ENCODE data around the gene LRP4.

Gene LRP4

GRCh38 chr11:46850829-46851380, 67.4 kb downstream of the LRP4 start:
- no peak for DNase-seq (ENCODE audit: low read depth, low spot score)

GRCh38 chr11:46849631-46850030, 68.7 kb downstream of the LRP4 start:
- DNase-seq (ENCODE audit: low read depth, low spot score) = no peak

GRCh38 chr11:46846510-46846830, 71.9 kb downstream of the LRP4 start:
- no peak for DNase-seq (ENCODE audit: low read depth, low spot score)

- DNase-seq (ENCODE audit: low read depth, low spot score) = peak; percentile 76
Observed at GRCh38 chr11:46845740-46846509, 72.4 kb downstream of the LRP4 start, which contains the start of gene CKAP5. Gene CKAP5, minus strand, starts transcription at chr11:46846280. Its CDS starts 25,049 bp downstream, at chr11:46821231.

- DNase-seq (ENCODE audit: low read depth, low spot score) = peak; percentile 1
Observed at GRCh38 chr11:46845440-46845739, 73.0 kb downstream of the LRP4 start.

GRCh38 chr11:46840116-46840515, 78.2 kb downstream of the LRP4 start:
- no peak for DNase-seq (ENCODE audit: low read depth, low spot score)

- DNase-seq (ENCODE audit: low read depth, low spot score) = no peak
Observed at GRCh38 chr11:46838501-46838900, 79.8 kb downstream of the LRP4 start.

GRCh38 chr11:46837860-46838259, 80.5 kb downstream of the LRP4 start:
- DNase-seq (ENCODE audit: low read depth, low spot score) = no peak

- DNase-seq (ENCODE audit: low read depth, low spot score) = no peak
Observed at GRCh38 chr11:46836870-46837269, 81.5 kb downstream of the LRP4 start.

GRCh38 chr11:46836431-46836830, 81.9 kb downstream of the LRP4 start:
- DNase-seq (ENCODE audit: low read depth, low spot score) = no peak

- DNase-seq (ENCODE audit: low read depth, low spot score) = no peak
Observed at GRCh38 chr11:46835897-46836296, 82.5 kb downstream of the LRP4 start.

GRCh38 chr11:46834821-46835220, 83.5 kb downstream of the LRP4 start:
- no peak for DNase-seq (ENCODE audit: low read depth, low spot score)

GRCh38 chr11:46832511-46833214, 85.7 kb downstream of the LRP4 start:
- no peak for DNase-seq (ENCODE audit: low read depth, low spot score)

- no peak for DNase-seq (ENCODE audit: low read depth, low spot score)
Observed at GRCh38 chr11:46827995-46828394, 90.4 kb downstream of the LRP4 start.

- peak; percentile 52 for DNase-seq (ENCODE audit: low read depth, low spot score)
Observed at GRCh38 chr11:46826310-46827044, 91.9 kb downstream of the LRP4 start.

- no peak for DNase-seq (ENCODE audit: low read depth, low spot score)
Observed at GRCh38 chr11:46808799-46809431, 109.4 kb downstream of the LRP4 start.

Measured in activated CD4-positive, CD25-positive, alpha-beta regulatory T cell treated with anti-CD3 and anti-CD28 coated beads, Interleukin-2, amount 50 U/mL, for 16 hours (primary cell).